Central memory CD8-positive, alpha-beta T cell (primary cell): Measurements from ENCODE around the gene ATP2B2.

Source experiments
- ATAC-seq: fragments of 150-1000 bp; cut with Tn5 transposase; replicated peaks from 2 replicates; pipeline ENCODE4 v1.10.0; 2022; ENCODE audit warnings: mild to moderate bottlenecking, moderate FRiP score, moderate number of reproducible peaks; ENCODE audit not compliant: poor library complexity, severe bottlenecking; ENCODE audit errors: extremely low read depth
- DNase-seq, 2 donors: peaks; one replicate each; pipeline ENCODE4 v3.0.0; 2021; ENCODE audit warnings: low spot score in 2 of 2
- H3K27ac Mint-ChIP-seq: one replicate; pipeline ENCODE4 v1.8.0; 2022; ENCODE audit warnings: low read depth, mild to moderate bottlenecking, moderate library complexity, mixed read lengths
- H3K27me3 Mint-ChIP-seq: one replicate; pipeline ENCODE4 v1.8.0; 2022; ENCODE audit warnings: mixed read lengths
- H3K36me3 Mint-ChIP-seq: one replicate; pipeline ENCODE4 v1.8.0; 2022; ENCODE audit warnings: mild to moderate bottlenecking, moderate library complexity, mixed read lengths; ENCODE audit not compliant: insufficient read depth
- H3K4me1 Mint-ChIP-seq: one replicate; pipeline ENCODE4 v1.8.0; 2022; ENCODE audit warnings: mixed read lengths
- H3K4me3 Mint-ChIP-seq: one replicate; pipeline ENCODE4 v1.8.0; 2022; ENCODE audit warnings: mild to moderate bottlenecking, moderate library complexity, mixed read lengths
- H3K9me3 Mint-ChIP-seq: one replicate; pipeline ENCODE4 v1.8.0; 2022; ENCODE audit warnings: mixed read lengths

ATP2B2 gene

GRCh38 chr3:10465161-10465560 lies 40.2 kb downstream of the ATP2B2 start:
- Mint-ChIP-seq H3K4me1 (no peaks in the 10 kb centered on the region), H3K27me3 (peaks cover 31% of the 10 kb centered on the region), H3K27ac (no peak overlapping the region), H3K36me3 (no peaks in the 10 kb centered on the region), H3K4me3 (no peak overlapping the region), H3K9me3 (no peaks in the 10 kb centered on the region)
- ATAC-seq (no peak), DNase-seq (no peak)

GRCh38 chr3:10463533-10464434 lies 41.6 kb downstream of the ATP2B2 start:
- Mint-ChIP-seq H3K9me3 (no peaks in the 10 kb centered on the region), H3K4me1 (no peaks in the 10 kb centered on the region), H3K27ac (no peak overlapping the region), H3K36me3 (no peaks in the 10 kb centered on the region), H3K4me3 (no peak overlapping the region), H3K27me3 (peaks cover 18% of the 10 kb centered on the region)
- DNase-seq = no peak
- ATAC-seq = no peak

- Mint-ChIP-seq H3K27me3 (peaks cover 10% of the 10 kb centered on the region), H3K4me1 (no peaks in the 10 kb centered on the region), H3K4me3 (no peak overlapping the region), H3K36me3 (no peaks in the 10 kb centered on the region), H3K27ac (no peak overlapping the region), H3K9me3 (no peaks in the 10 kb centered on the region)
- ATAC-seq (no peak), DNase-seq (no peak)
Measured at GRCh38 chr3:10462641-10463532, 42.5 kb downstream of the ATP2B2 start.

- ATAC-seq (no peak), DNase-seq (no peak)
- H3K9me3 Mint-ChIP-seq = no peaks in the 10 kb centered on the region
- no peak overlapping the region for H3K27ac Mint-ChIP-seq
- H3K4me1 Mint-ChIP-seq = no peaks in the 10 kb centered on the region
- H3K27me3 Mint-ChIP-seq = peaks cover 17% of the 10 kb centered on the region
- no peak overlapping the region for H3K4me3 Mint-ChIP-seq
- no peaks in the 10 kb centered on the region for H3K36me3 Mint-ChIP-seq
Measured at GRCh38 chr3:10460951-10461545, 44.3 kb downstream of the ATP2B2 start.

GRCh38 chr3:10459954-10460754 lies 45.2 kb downstream of the ATP2B2 start:
- no peaks in the 10 kb centered on the region for H3K4me1 Mint-ChIP-seq
- no peak overlapping the region for H3K4me3 Mint-ChIP-seq
- peak; percentile 30 to 59 for DNase-seq
- no peak overlapping the region for H3K27ac Mint-ChIP-seq
- peaks cover 17% of the 10 kb centered on the region for H3K27me3 Mint-ChIP-seq
- peak; percentile 75 for ATAC-seq
- H3K36me3 Mint-ChIP-seq = no peaks in the 10 kb centered on the region
- no peaks in the 10 kb centered on the region for H3K9me3 Mint-ChIP-seq

GRCh38 chr3:10457560-10457959 lies 47.8 kb downstream of the ATP2B2 start:
- H3K4me3 Mint-ChIP-seq = no peak overlapping the region
- ATAC-seq = no peak
- H3K36me3 Mint-ChIP-seq = no peaks in the 10 kb centered on the region

GRCh38 chr3:10456981-10457380 lies 48.4 kb downstream of the ATP2B2 start:
- ATAC-seq = no peak
- peaks cover 25% of the 10 kb centered on the region for H3K27me3 Mint-ChIP-seq
- no peak for DNase-seq
- no peak overlapping the region for H3K4me3 Mint-ChIP-seq
- H3K27ac Mint-ChIP-seq = no peak overlapping the region
- no peaks in the 10 kb centered on the region for H3K9me3 Mint-ChIP-seq
- no peaks in the 10 kb centered on the region for H3K4me1 Mint-ChIP-seq
- no peaks in the 10 kb centered on the region for H3K36me3 Mint-ChIP-seq

More at GRCh38 chr3:10457560-10457959, 47.8 kb downstream of the ATP2B2 start:
- no peaks in the 10 kb centered on the region for H3K9me3 Mint-ChIP-seq
- no peaks in the 10 kb centered on the region for H3K4me1 Mint-ChIP-seq
- no peak for DNase-seq
- no peak overlapping the region for H3K27ac Mint-ChIP-seq
- H3K27me3 Mint-ChIP-seq = peaks cover 20% of the 10 kb centered on the region

- no peaks in the 10 kb centered on the region for H3K9me3 Mint-ChIP-seq
- ATAC-seq = no peak
- H3K27me3 Mint-ChIP-seq = peaks cover 34% of the 10 kb centered on the region
- DNase-seq = no peak
- no peak overlapping the region for H3K4me3 Mint-ChIP-seq
- H3K36me3 Mint-ChIP-seq = no peaks in the 10 kb centered on the region
- H3K4me1 Mint-ChIP-seq = no peaks in the 10 kb centered on the region
- no peak overlapping the region for H3K27ac Mint-ChIP-seq
Measured at GRCh38 chr3:10455545-10455914, 49.9 kb downstream of the ATP2B2 start.

GRCh38 chr3:10454907-10455544 lies 50.4 kb downstream of the ATP2B2 start:
- no peaks in the 10 kb centered on the region for H3K36me3 Mint-ChIP-seq
- H3K9me3 Mint-ChIP-seq = no peaks in the 10 kb centered on the region
- no peak for DNase-seq
- ATAC-seq = no peak
- peaks cover 34% of the 10 kb centered on the region for H3K27me3 Mint-ChIP-seq
- no peak overlapping the region for H3K27ac Mint-ChIP-seq
- no peak overlapping the region for H3K4me3 Mint-ChIP-seq
- no peaks in the 10 kb centered on the region for H3K4me1 Mint-ChIP-seq

GRCh38 chr3:10453431-10454163 lies 51.8 kb downstream of the ATP2B2 start:
- H3K27ac Mint-ChIP-seq = no peak overlapping the region
- ATAC-seq = no peak
- no peaks in the 10 kb centered on the region for H3K36me3 Mint-ChIP-seq
- peaks cover 34% of the 10 kb centered on the region for H3K27me3 Mint-ChIP-seq
- H3K9me3 Mint-ChIP-seq = no peaks in the 10 kb centered on the region
- no peak for DNase-seq
- no peak overlapping the region for H3K4me3 Mint-ChIP-seq
- no peaks in the 10 kb centered on the region for H3K4me1 Mint-ChIP-seq
